WTC11 (cell line): ENCODE data around the gene ZFAND3.

Experiments
- JUN ChIP-seq: sonication (generic); formaldehyde crosslinking; IDR thresholded peaks from 2 replicates; pipeline ENCODE4 v1.8.0; 2023; ENCODE audit warnings: mild to moderate bottlenecking, missing genetic modification reagents
- TF ChIP-seq, protein P1 (sequence below): fragments of 200-600 bp; IDR thresholded peaks from 2 replicates; pipeline ENCODE4 v1.8.0; 2022; ENCODE audit warnings: antibody characterized with exemption

DNA sequence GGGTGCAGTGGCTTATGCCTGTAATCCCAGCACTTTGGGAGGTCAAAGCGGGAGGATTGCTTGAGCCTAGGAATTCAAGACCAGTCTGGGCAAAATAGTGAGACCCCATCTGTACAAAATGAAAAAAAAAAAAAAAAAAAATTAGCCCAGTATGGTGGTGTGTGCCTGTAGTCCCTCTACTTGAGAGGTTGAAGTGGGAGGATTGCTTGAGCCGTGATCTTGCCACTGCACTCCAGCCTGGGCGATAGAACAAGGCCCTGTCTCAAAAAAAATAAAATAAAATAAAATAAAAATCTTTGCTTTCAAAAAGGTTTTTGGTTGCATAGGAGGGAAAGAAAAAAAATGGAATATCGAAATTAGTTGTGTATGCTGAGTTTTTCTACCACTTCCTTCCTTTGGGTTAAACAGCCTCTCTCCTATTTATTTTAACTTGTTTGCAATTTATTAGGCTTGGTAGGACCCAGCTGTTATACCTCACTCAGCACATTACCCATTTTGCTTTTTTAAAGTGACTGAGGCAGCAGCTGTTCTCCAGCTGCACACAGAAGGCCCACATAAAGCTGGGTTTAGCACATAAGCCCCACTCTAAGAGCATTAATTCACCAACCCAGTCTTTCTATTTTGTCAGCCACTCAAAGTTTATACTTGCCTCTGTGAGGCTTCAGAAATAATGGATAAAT lies 152.3 kb downstream of the ZFAND3 start:
- no peak for TF ChIP-seq JUN
- TF ChIP-seq, protein P1, sequence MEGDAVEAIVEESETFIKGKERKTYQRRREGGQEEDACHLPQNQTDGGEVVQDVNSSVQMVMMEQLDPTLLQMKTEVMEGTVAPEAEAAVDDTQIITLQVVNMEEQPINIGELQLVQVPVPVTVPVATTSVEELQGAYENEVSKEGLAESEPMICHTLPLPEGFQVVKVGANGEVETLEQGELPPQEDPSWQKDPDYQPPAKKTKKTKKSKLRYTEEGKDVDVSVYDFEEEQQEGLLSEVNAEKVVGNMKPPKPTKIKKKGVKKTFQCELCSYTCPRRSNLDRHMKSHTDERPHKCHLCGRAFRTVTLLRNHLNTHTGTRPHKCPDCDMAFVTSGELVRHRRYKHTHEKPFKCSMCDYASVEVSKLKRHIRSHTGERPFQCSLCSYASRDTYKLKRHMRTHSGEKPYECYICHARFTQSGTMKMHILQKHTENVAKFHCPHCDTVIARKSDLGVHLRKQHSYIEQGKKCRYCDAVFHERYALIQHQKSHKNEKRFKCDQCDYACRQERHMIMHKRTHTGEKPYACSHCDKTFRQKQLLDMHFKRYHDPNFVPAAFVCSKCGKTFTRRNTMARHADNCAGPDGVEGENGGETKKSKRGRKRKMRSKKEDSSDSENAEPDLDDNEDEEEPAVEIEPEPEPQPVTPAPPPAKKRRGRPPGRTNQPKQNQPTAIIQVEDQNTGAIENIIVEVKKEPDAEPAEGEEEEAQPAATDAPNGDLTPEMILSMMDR = no peak
